Thymus (tissue), 11 donors: ENCODE measurements around the gene SORBS1. TPM values are rescaled to one million over a fixed set of nuclear protein-coding genes. Genes with fewer than 3 reads are reported as not detected.

Experiments
- DNase-seq, 9 donors: peaks; one replicate each; pipeline ENCODE4 v3.0.0-alpha.2; 2013; ENCODE audit warnings: low spot score in 9 of 9, low read depth in 6 of 9, missing footprints in 1 of 9
- H3K27ac ChIP-seq, 2 donors: one replicate each; pipeline ENCODE4 v1.5.1; 2013; ENCODE audit warnings: control low read depth in 1 of 2, low read depth in 1 of 2, low read length in 1 of 2, mild to moderate bottlenecking in 1 of 2, moderate library complexity in 1 of 2
- H3K27me3 ChIP-seq, 2 donors: one replicate each; pipeline ENCODE4 v1.5.1; 2013; ENCODE audit warnings: low read length in 1 of 2; ENCODE audit not compliant: control insufficient read depth in 2 of 2, insufficient read depth in 1 of 2
- H3K36me3 ChIP-seq, 2 donors: one replicate each; pipeline ENCODE4 v1.5.1; 2013; ENCODE audit warnings: low read length in 1 of 2, mild to moderate bottlenecking in 1 of 2, moderate library complexity in 1 of 2; ENCODE audit not compliant: control insufficient read depth in 2 of 2, insufficient read depth in 2 of 2
- H3K4me1 ChIP-seq, 2 donors: one replicate each; pipeline ENCODE4 v1.5.1; 2013; ENCODE audit warnings: low read length in 2 of 2; ENCODE audit not compliant: control insufficient read depth in 2 of 2, insufficient read depth in 2 of 2
- H3K4me3 ChIP-seq, 2 donors: one replicate each; pipeline ENCODE4 v1.5.1; 2013; ENCODE audit warnings: low read length in 2 of 2, control low read depth in 1 of 2, mild to moderate bottlenecking in 1 of 2
- H3K9me3 ChIP-seq, 2 donors: one replicate each; pipeline ENCODE4 v1.5.1; 2013; ENCODE audit warnings: low read length in 1 of 2, mild to moderate bottlenecking in 1 of 2; ENCODE audit not compliant: control insufficient read depth in 2 of 2, insufficient read depth in 1 of 2
- WGBS: extraction: QIAGEN DNeasy Blood & Tissue Kit; methylation state at CpG from one replicate; pipeline ENCODE4 v1.1.7; 2013; 5-methylcytosine and 5-hydroxymethylcytosine counted together
- polyA plus RNA-seq: library from polyadenylated mRNA; stranded (reverse); fragments of 200-250 nt; gene quantifications from one replicate; pipeline ENCODE4 v1.2.3, GENCODE V29; 2013
- total RNA-seq: library from RNA; stranded (reverse); fragments of 120-200 nt; gene quantifications from one replicate; pipeline ENCODE4 v1.2.4, GENCODE V29; 2013
- donor health status: healthy.

The SORBS1 gene
- total and polyA plus RNA-seq, 2 donors = 1.9 to 25.3 TPM

DNA sequence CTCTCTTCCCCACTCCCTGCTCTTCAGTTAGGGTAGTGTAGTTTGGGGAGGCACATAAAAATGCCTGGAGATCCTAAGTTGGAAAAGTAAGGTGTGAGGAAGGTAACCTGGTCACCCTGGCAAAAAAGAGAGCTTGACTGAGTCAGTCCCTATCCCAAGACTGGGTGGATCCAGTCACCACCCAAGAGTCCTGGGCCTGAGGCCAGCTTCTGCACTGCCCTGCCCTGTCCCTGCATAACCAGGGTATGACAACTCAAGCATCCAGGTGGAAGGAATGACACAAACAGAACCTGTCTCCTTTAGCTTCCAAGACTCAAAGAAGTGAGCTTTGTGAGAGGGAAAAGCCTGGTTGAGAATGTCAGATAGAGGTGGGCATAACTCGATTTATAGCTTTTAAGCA is 26.9 kb upstream of the SORBS1 start:
- WGBS = 89% methylated on average over 1 of the region's 1 CpG
- no peaks in the 10 kb centered on the region for H3K27me3 ChIP-seq
- no peaks in the 10 kb centered on the region for H3K4me1 ChIP-seq
- no peak overlapping the region for H3K27ac ChIP-seq
- DNase-seq = no peak
- H3K36me3 ChIP-seq = no peaks in the 10 kb centered on the region
- no peak overlapping the region for H3K4me3 ChIP-seq
- no peaks in the 10 kb centered on the region for H3K9me3 ChIP-seq

DNA sequence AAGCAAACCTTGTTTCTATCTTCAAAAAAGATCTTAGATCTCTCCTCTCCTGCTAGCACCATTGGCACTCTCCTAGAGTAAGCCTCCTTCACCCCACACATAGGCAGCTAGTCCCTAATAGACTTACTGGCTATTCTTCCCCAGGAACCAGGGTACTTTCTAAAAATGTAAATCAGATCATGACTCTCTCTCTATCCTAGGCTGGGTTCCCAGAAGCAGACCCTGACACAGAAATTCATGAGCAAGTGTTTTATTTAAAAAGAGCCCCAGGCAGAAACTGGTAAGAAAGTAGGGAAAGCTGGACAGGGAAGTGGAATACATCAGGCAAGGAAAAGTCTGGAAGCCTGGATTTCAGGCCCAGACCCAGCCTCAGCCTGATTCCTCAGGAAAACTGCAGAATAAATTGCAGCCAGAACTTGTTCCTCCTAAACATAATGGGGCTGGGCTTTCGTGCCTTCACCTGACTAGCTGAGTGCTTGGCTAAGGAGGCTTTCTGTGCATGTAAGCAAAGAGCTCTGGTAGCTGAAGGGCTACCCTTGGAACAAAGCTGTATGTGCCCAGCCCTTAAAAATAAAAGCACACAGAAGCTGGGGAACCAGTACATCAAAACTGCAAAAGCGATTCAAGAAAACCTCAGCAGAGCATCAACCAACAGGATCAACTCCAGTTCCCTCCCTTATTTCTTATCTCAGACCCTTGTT is 18.8 kb upstream of the SORBS1 start:
- WGBS = 90% methylated on average over 2 of the region's 2 CpGs
- H3K4me3 ChIP-seq = no peak overlapping the region

DNA sequence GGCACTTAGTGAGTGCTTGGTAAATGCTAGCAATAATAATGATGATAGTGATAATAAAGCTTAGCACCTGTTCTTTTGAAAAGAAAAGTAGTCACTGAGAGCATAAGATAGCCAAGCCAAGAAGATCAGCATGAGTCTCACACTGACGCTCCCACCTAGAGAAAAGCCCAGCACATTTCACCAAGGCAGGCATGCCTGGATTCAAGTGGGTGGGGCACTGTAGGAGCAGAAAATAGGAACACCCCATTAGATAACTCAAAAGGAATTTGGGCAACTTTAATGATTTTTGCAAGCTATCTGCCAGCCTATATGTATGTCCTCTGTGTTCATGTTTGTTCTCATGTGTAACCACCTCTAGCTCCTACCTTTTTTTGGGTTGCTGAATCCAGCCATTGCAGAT is 18.1 kb upstream of the SORBS1 start:
- Histone ChIP-seq H3K27ac (no peak overlapping the region), H3K4me3 (no peak overlapping the region), H3K4me1 (no peaks in the 10 kb centered on the region), H3K36me3 (no peaks in the 10 kb centered on the region), H3K27me3 (no peaks in the 10 kb centered on the region), H3K9me3 (no peaks in the 10 kb centered on the region)
- DNase-seq = no peak
- 100% methylated on average over 1 of the region's 1 CpG for WGBS

More for the DNA sequence above, 18.8 kb upstream of the SORBS1 start:
- DNase-seq = no peak
- H3K36me3 ChIP-seq = no peaks in the 10 kb centered on the region
- H3K27me3 ChIP-seq = no peaks in the 10 kb centered on the region
- no peaks in the 10 kb centered on the region for H3K9me3 ChIP-seq
- H3K27ac ChIP-seq = no peak overlapping the region
- no peaks in the 10 kb centered on the region for H3K4me1 ChIP-seq

DNA sequence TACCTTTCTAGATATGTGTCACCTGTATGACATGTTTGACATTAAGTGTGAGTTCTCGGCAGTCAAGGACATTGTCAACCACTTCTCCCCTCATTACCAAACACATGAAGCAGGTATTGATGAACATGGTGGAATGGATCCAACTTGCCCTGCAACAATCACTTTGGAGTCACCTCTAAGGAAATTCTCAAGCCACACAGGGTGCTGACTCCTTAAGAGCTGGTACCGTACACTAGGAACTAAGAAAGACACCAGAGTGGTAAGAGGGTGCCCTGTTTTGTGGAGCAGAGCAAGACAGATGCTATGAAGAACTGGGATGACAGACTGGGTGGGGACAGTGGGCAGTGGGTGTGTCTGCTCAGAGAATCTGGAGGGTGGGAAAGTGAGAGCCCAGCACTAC is 17.4 kb upstream of the SORBS1 start:
- no peaks in the 10 kb centered on the region for H3K9me3 ChIP-seq
- no peak for DNase-seq
- no peak overlapping the region for H3K4me3 ChIP-seq
- WGBS = 95% methylated on average over 2 of the region's 2 CpGs
- H3K27me3 ChIP-seq = no peaks in the 10 kb centered on the region
- no peaks in the 10 kb centered on the region for H3K4me1 ChIP-seq
- H3K36me3 ChIP-seq = no peaks in the 10 kb centered on the region
- H3K27ac ChIP-seq = no peak overlapping the region

DNA sequence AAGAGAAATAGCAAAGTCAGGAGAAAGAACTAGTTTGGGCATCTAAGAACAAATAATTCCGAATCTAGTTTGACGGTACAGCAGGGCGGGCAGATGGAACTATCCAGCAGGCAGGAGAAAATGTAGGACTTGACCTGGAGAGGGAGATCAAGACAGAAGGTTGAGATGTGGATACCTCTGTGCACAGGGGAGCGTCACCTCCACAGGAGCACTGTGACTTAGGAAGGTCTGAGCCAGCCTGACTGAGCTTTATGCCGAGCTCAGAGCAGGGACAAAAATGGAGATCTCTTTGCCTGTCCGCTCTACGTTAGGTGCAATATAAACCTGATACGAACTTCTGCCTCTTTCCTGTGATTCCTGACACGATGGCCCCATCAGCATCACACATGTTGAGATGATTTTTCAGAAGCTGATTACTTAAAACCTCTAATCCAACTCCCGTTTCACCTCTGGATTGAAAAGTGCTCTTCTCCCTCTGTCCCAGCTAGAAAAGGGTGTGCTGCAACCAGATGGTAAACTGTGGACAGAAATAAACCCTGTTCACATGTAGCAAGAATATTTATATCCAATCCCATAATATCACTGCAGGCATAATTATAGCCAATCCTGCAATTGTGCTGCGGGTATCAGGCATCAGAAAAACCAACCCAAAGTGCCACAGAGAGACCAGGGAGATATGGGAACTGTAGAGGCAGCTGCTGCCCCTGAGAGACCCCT is 13.6 kb upstream of the SORBS1 start:
- no peaks in the 10 kb centered on the region for H3K4me1 ChIP-seq
- no peaks in the 10 kb centered on the region for H3K27me3 ChIP-seq
- no peaks in the 10 kb centered on the region for H3K9me3 ChIP-seq
- WGBS = 87% methylated on average over 11 of the region's 11 CpGs
- H3K27ac ChIP-seq = no peak overlapping the region
- DNase-seq = no peak
- no peak overlapping the region for H3K4me3 ChIP-seq
- H3K36me3 ChIP-seq = no peaks in the 10 kb centered on the region

DNA sequence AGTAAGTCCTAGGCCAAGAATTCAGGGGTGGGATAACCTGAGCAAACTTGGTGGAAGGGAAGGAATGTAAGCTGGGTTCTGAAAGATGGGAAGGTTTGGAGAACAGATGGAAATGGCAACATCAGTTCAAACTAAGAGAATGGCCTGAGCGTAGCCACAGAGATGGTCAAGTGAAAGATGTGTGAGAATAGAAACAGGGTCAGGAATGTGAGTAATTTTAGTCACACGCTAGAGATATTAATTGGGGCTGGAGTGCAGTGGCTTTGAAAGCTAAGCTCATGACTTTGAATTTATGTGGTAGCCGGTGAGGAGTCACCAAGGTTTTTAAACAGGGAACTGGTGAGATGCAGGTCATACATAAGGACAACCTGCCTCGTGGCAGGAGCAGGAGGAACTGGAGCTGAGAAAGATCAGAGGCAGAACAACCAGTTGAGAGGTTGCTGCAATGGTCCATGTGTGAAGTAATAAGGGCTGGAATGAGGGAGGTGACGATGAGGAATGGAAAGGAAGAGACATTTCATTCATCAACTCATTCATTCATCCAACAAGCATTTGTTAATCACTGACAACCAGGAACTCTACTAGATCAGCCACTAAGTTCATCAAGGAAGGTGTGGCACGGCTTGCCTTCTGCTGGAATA is 12.9 kb upstream of the SORBS1 start:
- no peaks in the 10 kb centered on the region for H3K27me3 ChIP-seq
- H3K36me3 ChIP-seq = no peaks in the 10 kb centered on the region
- no peak for DNase-seq
- no peaks in the 10 kb centered on the region for H3K9me3 ChIP-seq
- 87% methylated on average over 6 of the region's 6 CpGs for WGBS
- H3K4me3 ChIP-seq = no peak overlapping the region
- no peak overlapping the region for H3K27ac ChIP-seq
- H3K4me1 ChIP-seq = no peaks in the 10 kb centered on the region

DNA sequence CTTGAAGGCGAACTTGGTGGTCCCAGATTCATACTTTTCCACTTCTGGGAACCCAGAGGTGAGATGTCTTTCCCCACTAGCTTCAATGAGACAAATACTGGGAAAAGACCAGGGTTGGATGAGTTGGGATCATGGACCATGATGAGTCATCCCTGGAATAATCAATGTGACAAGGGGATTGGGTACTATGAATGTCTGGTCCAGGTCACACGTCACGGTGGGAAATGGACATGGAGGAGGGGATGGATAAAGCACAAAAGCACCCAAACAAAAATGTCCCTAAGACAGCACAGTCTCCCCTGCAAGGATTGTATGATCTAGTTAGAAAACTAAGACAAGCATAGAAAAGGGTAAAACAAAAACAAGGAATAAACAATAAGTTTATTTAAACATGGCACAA is 12.4 kb upstream of the SORBS1 start:
- Histone ChIP-seq H3K36me3 (no peaks in the 10 kb centered on the region), H3K4me3 (no peak overlapping the region), H3K27ac (no peak overlapping the region), H3K9me3 (no peaks in the 10 kb centered on the region), H3K4me1 (no peaks in the 10 kb centered on the region), H3K27me3 (no peaks in the 10 kb centered on the region)
- 93% methylated on average over 3 of the region's 3 CpGs for WGBS
- no peak for DNase-seq

DNA sequence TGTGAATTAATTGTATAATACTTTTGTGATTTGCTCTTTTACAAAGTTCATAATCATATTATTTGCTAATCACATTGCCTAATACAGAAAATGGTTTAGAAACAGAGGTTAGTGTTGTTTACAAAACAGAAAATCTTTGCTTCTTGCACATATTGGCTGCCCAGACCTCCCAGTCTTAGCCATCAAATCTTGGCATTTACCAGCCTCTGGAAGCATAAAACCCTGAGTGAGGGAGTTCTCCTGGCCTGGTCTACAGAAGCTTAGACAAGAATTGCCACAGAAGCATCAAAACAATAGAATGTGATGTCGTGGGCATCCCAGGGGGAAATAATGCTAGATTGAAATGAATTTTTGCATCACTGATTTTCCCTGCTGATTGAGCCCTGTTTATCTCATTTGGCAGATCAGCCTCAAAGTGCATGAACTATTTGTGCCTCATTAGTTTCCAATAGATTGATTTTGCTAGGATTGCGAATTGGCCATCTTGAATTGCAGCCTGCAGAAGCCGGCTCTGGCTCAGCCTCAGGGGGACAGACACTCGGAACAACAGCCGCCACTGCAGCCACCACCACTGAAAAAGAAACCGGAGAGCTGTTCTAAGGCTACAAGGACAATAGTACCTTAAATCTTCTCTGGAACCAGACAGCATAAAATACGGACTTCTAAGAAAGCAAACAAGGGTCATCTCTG is 11.1 kb upstream of the SORBS1 start:
- no peaks in the 10 kb centered on the region for H3K4me1 ChIP-seq
- H3K4me3 ChIP-seq = no peak overlapping the region
- H3K27me3 ChIP-seq = no peaks in the 10 kb centered on the region
- H3K36me3 ChIP-seq = no peaks in the 10 kb centered on the region
- H3K27ac ChIP-seq = no peak overlapping the region
- no peak for DNase-seq
- 87% methylated on average over 7 of the region's 7 CpGs for WGBS
- H3K9me3 ChIP-seq = no peaks in the 10 kb centered on the region

DNA sequence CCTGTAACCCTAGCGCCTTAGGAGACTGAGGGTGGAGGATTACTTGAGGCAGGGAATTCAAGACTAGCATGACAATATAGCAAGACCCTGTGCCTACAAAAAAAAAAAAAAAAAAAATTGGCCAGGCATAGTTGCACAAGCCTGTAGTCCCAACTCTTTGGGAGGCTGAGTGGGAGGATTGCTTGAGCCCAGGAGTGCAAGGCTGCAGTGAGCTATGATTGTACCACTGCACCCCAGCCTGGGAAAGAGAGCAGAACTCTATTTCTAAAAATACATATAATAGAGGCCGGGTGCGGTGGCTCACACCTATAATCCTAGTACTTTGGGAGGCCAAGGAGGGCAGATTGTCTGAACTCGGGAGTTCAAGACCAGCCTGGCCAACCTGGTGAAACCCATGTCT is 10.2 kb upstream of the SORBS1 start:
- H3K27ac ChIP-seq = no peak overlapping the region
- no peak overlapping the region for H3K4me3 ChIP-seq
- WGBS = 96% methylated on average over 4 of the region's 4 CpGs
- H3K9me3 ChIP-seq = no peaks in the 10 kb centered on the region
- no peaks in the 10 kb centered on the region for H3K4me1 ChIP-seq
- H3K36me3 ChIP-seq = no peaks in the 10 kb centered on the region
- no peaks in the 10 kb centered on the region for H3K27me3 ChIP-seq
- no peak for DNase-seq
